Esophagus muscularis mucosa (tissue), 4 donors: Measurements from ENCODE around the gene RABL2B. TPM values are rescaled to one million over a fixed set of nuclear protein-coding genes. Genes with fewer than 3 reads are reported as not detected.

Experiments
- DNase-seq: peaks from one replicate; pipeline ENCODE4 v3.0.0-alpha.2; 2017; ENCODE audit errors: extremely low spot score
- H3K27ac ChIP-seq, 4 donors: fragments of 200-600 bp; sonication (generic); replicated peaks in 1 of 4; 1 replicate in 3 of 4; 2 replicates in 1 of 4; pipeline ENCODE4 v1.5.1; 2016 to 2019; ENCODE audit warnings: mild to moderate bottlenecking in 1 of 4
- H3K27me3 ChIP-seq, 4 donors: fragments of 200-600 bp; sonication (generic); one replicate each; pipeline versions ENCODE4 v1.5.1 to v1.6.0; 2016 to 2019
- H3K36me3 ChIP-seq, 4 donors: fragments of 200-600 bp; sonication (generic); one replicate each; pipeline ENCODE4 v1.5.1; 2016 to 2019
- H3K4me1 ChIP-seq, 4 donors: fragments of 200-600 bp; sonication (generic); one replicate each; pipeline ENCODE4 v1.5.1; 2016 to 2019
- H3K4me3 ChIP-seq, 4 donors: fragments of 200-600 bp; sonication (generic); 1 replicate in 2 of 4; 2 replicates in 2 of 4; pipeline ENCODE4 v1.5.1; 2016 to 2019; ENCODE audit warnings: mild to moderate bottlenecking in 4 of 4, moderate library complexity in 1 of 4
- H3K9me3 ChIP-seq, 4 donors: fragments of 200-600 bp; sonication (generic); 1 replicate in 3 of 4; 2 replicates in 1 of 4; pipeline ENCODE4 v1.5.1; 2016 to 2019
- EP300 ChIP-seq: sonication (generic); formaldehyde crosslinking; IDR thresholded peaks from one replicate; pipeline ENCODE4 v1.6.1; 2017; ENCODE audit warnings: antibody characterized with exemption
- POLR2A ChIP-seq: fragments of 450-650 bp; IDR thresholded peaks from one replicate; pipeline ENCODE4 v1.6.1; 2017; ENCODE audit warnings: antibody characterized with exemption, moderate library complexity, mild to moderate bottlenecking, low read depth
- POLR2AphosphoS5 ChIP-seq, 2 donors: sonication (generic); formaldehyde crosslinking; IDR thresholded peaks; one replicate each; pipeline ENCODE4 v1.6.1; 2017; ENCODE audit warnings: antibody characterized with exemption in 2 of 2
- WGBS: methylation state at CpG from one replicate; pipeline ENCODE4 v1.1.5; 2018; 5-methylcytosine and 5-hydroxymethylcytosine counted together
- intact Hi-C: fragments of 100-400 bp; cut with DNase I; formaldehyde crosslinking; loops from one replicate; pipeline ENCODE4 v1.15.1; 2023
- total RNA-seq, 4 donors: library from RNA; depleted of rRNA; stranded (reverse); fragments of >200 nt; gene quantifications; one replicate each; pipeline versions ENCODE4 v1.1.0 to v1.2.1, GENCODE V29; 2016
- TF ChIP-seq, protein P1 (sequence below), 3 experiments: fragments of 200-600 bp in 2 of 3; fragments of 450-650 bp in 1 of 3; sonication (generic) in 2 of 3; IDR thresholded peaks; one replicate each; pipeline ENCODE4 v1.5.1; 2017 to 2019; ENCODE audit warnings: antibody characterized with exemption in 3 of 3, mild to moderate bottlenecking in 2 of 3, moderate library complexity in 1 of 3

The RABL2B gene
- total RNA-seq, 4 donors from 2014 or later, result 9.9 to 18.3 (median 12.4) TPM

DNA sequence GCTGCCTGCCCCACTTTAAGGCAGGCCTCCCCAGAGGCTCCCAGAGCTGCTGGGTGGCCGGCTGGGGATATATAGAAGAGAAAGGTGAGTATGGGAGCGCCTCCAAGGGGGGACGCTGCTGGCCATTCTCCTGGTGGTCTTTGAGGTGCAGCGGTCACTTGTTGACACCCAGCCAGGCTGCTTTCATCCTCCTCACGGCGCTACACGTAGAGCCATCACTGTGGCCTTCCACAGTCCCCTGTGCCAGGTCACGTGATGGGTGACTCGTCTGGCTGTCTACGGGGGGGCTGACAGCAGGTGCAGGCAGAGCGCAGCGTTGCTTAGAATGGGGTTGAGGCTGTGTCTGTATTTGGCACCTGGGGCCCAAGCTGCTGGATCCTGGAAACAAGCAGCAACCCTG is 43.5 kb downstream of the RABL2B start:
- intact Hi-C loops, result no loop called here
- no peak for DNase-seq
- WGBS, result 81% methylated on average over 12 of the region's 12 CpGs
- TF ChIP-seq EP300 (no peak), POLR2AphosphoS5 (IDR thresholded peaks at IDR 0.05) (no peak)
- no peak overlapping the region for H3K4me3 ChIP-seq
- H3K27me3 ChIP-seq, result peaks cover 0 to 26% (median 0%) of the 10 kb centered on the region in 4 donors
- H3K36me3 ChIP-seq, result no peaks in the 10 kb centered on the region
- H3K4me1 ChIP-seq, result no peaks in the 10 kb centered on the region
- H3K27ac ChIP-seq, result no peak overlapping the region
- H3K9me3 ChIP-seq, result no peaks in the 10 kb centered on the region

DNA sequence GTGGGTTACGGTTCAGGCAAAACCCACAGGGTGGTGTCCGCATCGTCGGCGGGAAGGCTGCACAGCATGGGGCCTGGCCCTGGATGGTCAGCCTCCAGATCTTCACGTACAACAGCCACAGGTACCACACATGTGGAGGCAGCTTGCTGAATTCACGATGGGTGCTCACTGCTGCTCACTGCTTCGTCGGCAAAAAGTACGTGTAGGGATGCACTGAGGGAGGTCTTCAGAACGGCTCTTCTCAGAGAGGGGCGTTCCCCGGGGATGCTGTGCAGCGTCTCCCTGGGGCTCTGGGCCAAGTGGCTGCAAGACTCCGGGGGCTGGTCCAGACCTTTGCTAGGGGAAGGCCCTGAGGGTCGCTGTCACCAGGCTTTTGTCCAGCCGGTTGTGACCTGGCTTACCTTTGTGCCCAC is 44.2 kb downstream of the RABL2B start:
- DNase-seq, result no peak

DNA sequence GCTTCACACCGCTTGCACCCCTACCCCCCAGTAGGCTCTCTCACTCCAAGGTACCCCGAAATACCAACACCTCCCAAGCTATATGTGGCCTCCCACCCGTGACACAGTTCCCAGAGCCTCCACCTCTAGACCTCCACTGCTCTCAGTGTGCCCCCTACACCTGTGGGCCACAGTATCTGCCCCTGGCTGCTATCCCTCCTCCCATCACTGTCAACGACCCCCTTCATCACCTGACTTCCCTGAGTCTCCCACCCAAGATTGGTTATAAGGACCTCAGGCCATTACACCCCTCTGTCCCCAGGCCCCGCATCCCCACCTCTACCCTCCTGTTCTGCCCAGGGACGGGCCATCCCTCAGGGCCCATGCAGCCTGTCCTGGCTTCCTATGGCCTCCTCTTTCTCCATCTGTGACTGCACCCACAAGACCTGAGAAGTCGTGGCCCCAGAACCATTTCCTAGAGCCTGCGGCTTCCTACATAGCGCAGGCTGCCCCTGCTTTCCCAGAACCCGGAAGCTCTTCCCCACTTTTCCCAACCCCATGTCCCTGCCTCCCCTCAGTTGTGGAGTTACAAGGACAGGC is 44.7 kb downstream of the RABL2B start:
- Histone ChIP-seq H3K27me3 (peaks cover 0 to 35% (median 0%) of the 10 kb centered on the region in 4 donors), H3K4me3 (no peak overlapping the region), H3K27ac (no peak overlapping the region), H3K4me1 (peaks cover 0 to 2% (median under 1%) of the 10 kb centered on the region in 4 donors), H3K9me3 (no peaks in the 10 kb centered on the region), H3K36me3 (no peaks in the 10 kb centered on the region)
- TF ChIP-seq POLR2A (no peak), POLR2AphosphoS5 (IDR thresholded peaks at IDR 0.05) (no peak), EP300 (no peak)
- TF ChIP-seq, protein P1, sequence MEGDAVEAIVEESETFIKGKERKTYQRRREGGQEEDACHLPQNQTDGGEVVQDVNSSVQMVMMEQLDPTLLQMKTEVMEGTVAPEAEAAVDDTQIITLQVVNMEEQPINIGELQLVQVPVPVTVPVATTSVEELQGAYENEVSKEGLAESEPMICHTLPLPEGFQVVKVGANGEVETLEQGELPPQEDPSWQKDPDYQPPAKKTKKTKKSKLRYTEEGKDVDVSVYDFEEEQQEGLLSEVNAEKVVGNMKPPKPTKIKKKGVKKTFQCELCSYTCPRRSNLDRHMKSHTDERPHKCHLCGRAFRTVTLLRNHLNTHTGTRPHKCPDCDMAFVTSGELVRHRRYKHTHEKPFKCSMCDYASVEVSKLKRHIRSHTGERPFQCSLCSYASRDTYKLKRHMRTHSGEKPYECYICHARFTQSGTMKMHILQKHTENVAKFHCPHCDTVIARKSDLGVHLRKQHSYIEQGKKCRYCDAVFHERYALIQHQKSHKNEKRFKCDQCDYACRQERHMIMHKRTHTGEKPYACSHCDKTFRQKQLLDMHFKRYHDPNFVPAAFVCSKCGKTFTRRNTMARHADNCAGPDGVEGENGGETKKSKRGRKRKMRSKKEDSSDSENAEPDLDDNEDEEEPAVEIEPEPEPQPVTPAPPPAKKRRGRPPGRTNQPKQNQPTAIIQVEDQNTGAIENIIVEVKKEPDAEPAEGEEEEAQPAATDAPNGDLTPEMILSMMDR (IDR thresholded peaks at IDR 0.05), result no peak
- intact Hi-C loops, result no loop called here
- WGBS, result 92% methylated on average over 10 of the region's 10 CpGs
- no peak for DNase-seq

More for the DNA sequence above, 44.2 kb downstream of the RABL2B start:
- 76% methylated on average over 17 of the region's 17 CpGs for WGBS
- H3K4me1 ChIP-seq, result no peaks in the 10 kb centered on the region
- H3K9me3 ChIP-seq, result no peaks in the 10 kb centered on the region
- TF ChIP-seq POLR2A, result no peak
- no peak for TF ChIP-seq POLR2AphosphoS5 (IDR thresholded peaks at IDR 0.05)
- TF ChIP-seq, protein P1 (IDR thresholded peaks at IDR 0.05), result no peak
- no peak for TF ChIP-seq EP300
- no peaks in the 10 kb centered on the region for H3K36me3 ChIP-seq
- no peak overlapping the region for H3K4me3 ChIP-seq
- peaks cover 0 to 32% (median 0%) of the 10 kb centered on the region in 4 donors for H3K27me3 ChIP-seq
- intact Hi-C loops, result no loop called here
- no peak overlapping the region for H3K27ac ChIP-seq

DNA sequence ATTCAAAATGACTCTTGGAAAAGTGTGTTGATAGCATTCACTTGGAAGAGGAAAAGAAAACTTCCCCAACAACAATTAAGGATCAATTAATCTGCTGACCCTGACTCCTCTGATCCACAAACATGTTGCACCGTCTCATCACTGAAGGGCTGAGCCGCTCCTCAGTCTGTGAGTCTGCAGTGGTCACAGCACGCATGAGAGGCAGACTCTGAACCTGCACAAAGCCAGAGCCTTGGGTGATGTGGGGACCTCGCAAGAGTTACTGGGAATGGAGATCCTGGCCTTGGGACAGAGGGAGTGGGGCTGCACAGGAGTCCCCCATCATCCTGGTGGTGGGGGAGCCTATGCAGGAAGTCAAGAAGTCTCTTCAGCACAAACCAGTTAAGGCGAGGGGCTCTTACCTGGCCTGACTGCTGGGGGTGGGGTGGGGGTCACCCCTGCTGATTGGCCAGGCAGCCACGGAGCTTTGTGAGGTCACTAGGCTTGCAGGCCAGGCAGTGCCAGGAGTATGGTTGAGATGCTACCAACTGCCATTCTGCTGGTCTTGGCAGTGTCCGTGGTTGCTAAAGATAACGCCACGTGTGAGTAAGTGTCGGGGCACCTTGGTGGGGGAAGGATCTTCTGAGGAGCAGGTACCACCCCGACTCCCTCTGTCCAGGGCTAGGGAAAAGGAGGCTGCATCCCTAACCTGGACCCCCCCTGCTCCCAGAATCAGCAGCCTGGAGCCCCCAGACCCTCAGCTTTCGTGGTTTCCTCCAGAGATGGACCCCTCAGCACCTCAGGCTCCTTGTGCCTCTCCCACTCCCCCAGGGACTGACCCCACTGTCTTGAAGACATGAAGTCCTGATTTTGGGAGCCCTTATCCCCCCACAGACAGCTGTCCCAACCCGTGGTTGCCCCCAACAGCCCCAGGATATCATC is 45.4 kb downstream of the RABL2B start, which contains the start of gene ACR:
Gene ACR (plus strand): TSS at position 477 of the 921 bp plus-strand sequence. CDS start 32 bp downstream, at position 509.
- no peak within 1 kb of the TSS for H3K27ac ChIP-seq
- no peak for TF ChIP-seq POLR2AphosphoS5 (IDR thresholded peaks at IDR 0.05)
- no peak for TF ChIP-seq POLR2A
- TF ChIP-seq, protein P1 (IDR thresholded peaks at IDR 0.05), result no peak
- no peak for TF ChIP-seq EP300
- H3K36me3 ChIP-seq, result no peaks in the 10 kb centered on the region
- no peak for DNase-seq
- no peak within 1 kb of the TSS for H3K4me3 ChIP-seq
- intact Hi-C loops, result no loop called here
- WGBS, result 89% methylated on average over 12 of the region's 13 CpGs
- H3K27me3 ChIP-seq, result peaks cover 0 to 35% (median 0%) of the 10 kb centered on the region in 4 donors
- H3K4me1 ChIP-seq, result peaks cover 0 to 8% (median 6%) of the 10 kb centered on the region in 4 donors
- no peaks in the 10 kb centered on the region for H3K9me3 ChIP-seq

DNA sequence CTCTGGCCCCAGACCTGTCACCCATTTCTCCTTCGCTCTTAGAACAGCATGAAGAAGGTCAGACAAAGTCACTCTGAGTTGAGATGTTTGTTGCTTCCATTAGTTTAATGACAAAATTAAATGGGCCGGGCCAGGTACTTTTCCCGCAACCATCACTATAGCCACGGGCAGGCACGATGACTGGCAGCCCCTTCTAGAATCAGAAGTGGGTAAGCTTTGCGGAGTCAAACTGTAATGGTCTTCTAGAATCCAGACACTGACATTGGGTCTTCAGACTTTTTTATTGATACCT is 47.8 kb downstream of the RABL2B start:
- Histone ChIP-seq H3K9me3 (no peaks in the 10 kb centered on the region), H3K4me3 (no peak overlapping the region), H3K36me3 (peaks cover 0 to 7% (median 0%) of the 10 kb centered on the region in 4 donors), H3K27me3 (peaks cover 0 to 57% (median 4%) of the 10 kb centered on the region in 4 donors), H3K27ac (no peak overlapping the region), H3K4me1 (peaks cover 10 to 25% (median 19%) of the 10 kb centered on the region in 4 donors)
- no peak for DNase-seq
- 78% methylated on average over 6 of the region's 6 CpGs for WGBS
- no peak for TF ChIP-seq EP300
- TF ChIP-seq, protein P1 (IDR thresholded peaks at IDR 0.05), result no peak
- no peak for TF ChIP-seq POLR2AphosphoS5 (IDR thresholded peaks at IDR 0.05)
- intact Hi-C loops, result no loop called here
